HFFc6 (cell line): ENCODE measurements around the gene THPO. TPM values are rescaled to one million over a fixed set of nuclear protein-coding genes. Genes with fewer than 3 reads are reported as not detected.

Experiments used
- DNase-seq: peaks from one replicate; pipeline ENCODE4 v3.0.0-alpha.2; 2018
- H3K27ac Mint-ChIP-seq: 2 replicates; pipeline ENCODE4 v1.8.0; 2020; ENCODE audit warnings: mild to moderate bottlenecking, mixed read lengths
- H3K27me3 Mint-ChIP-seq: 2 replicates; pipeline ENCODE4 v1.8.0; 2021; ENCODE audit warnings: mild to moderate bottlenecking, moderate library complexity, mixed read lengths; ENCODE audit not compliant: insufficient read depth
- H3K36me3 Mint-ChIP-seq: 2 replicates; pipeline ENCODE4 v1.8.0; 2021; ENCODE audit warnings: low read depth, mixed read lengths
- H3K4me1 Mint-ChIP-seq: 2 replicates; pipeline ENCODE4 v1.8.0; 2020; ENCODE audit warnings: low read depth, mixed read lengths
- H3K4me3 Mint-ChIP-seq: 2 replicates; pipeline ENCODE4 v1.8.0; 2020; ENCODE audit warnings: mild to moderate bottlenecking, moderate library complexity, mixed read lengths
- H3K9me3 Mint-ChIP-seq: 2 replicates; pipeline ENCODE4 v1.8.0; 2020; ENCODE audit warnings: mild to moderate bottlenecking, mixed read lengths
- total RNA-seq, 6 experiments: library from RNA; stranded (reverse); fragmentation: NEBNext Ultra II Directional; extraction: Animal tissue kit (Norgen Biotek cat#: 25700); gene quantifications; 2 replicates in 1 of 6; 3 replicates in 5 of 6; pipeline ENCODE4 v1.2.3, GENCODE V29; 2021
- TF ChIP-seq, protein P1 (sequence below): fragments of 200-600 bp; sonication (generic); IDR thresholded peaks from 2 replicates; pipeline ENCODE4 v1.5.0; 2021; ENCODE audit warnings: antibody characterized with exemption, mild to moderate bottlenecking

Gene THPO
- total RNA-seq, 6 experiments from 2014 or later: not detected

DNA sequence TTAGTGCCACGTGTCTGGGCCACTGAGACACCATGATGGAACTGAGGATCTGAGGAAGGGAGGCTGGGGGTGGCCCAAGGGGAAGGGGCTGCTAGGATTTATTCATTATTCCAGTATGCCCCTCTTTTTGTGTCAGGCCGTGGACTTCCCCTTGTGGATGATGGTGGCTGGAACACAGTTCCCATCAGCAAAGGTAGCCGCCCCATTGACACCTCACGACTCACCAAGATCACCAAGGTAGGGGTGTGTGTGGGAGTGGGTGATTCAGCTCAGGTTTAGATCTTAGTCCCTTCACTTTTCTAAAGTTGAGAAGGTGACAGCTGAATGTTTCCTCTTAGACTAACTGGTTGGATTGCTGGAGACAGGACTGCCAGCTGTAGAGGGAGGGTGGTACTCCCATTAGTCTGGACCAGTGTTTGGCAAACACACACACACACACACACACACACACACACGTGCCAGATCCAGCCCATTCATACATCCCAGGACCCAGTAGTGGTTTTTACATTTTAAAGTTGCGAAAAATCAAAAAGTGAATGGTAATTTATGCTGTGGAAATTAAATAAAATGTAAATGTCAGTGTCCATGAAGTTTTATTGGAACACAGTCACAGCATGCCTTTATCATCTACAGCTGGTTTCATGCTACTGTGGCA is 52.2 kb downstream of the THPO start:
- DNase-seq: no peak
- Mint-ChIP-seq H3K4me3 (no peak overlapping the region), H3K36me3 (peaks cover 82% of the 10 kb centered on the region), H3K27ac (peak overlapping the region; percentile 33; the same call in 1 of the 2 replicates), H3K27me3 (peaks cover 4% of the 10 kb centered on the region), H3K4me1 (peaks cover 45% of the 10 kb centered on the region), H3K9me3 (no peaks in the 10 kb centered on the region)
- TF ChIP-seq, protein P1, sequence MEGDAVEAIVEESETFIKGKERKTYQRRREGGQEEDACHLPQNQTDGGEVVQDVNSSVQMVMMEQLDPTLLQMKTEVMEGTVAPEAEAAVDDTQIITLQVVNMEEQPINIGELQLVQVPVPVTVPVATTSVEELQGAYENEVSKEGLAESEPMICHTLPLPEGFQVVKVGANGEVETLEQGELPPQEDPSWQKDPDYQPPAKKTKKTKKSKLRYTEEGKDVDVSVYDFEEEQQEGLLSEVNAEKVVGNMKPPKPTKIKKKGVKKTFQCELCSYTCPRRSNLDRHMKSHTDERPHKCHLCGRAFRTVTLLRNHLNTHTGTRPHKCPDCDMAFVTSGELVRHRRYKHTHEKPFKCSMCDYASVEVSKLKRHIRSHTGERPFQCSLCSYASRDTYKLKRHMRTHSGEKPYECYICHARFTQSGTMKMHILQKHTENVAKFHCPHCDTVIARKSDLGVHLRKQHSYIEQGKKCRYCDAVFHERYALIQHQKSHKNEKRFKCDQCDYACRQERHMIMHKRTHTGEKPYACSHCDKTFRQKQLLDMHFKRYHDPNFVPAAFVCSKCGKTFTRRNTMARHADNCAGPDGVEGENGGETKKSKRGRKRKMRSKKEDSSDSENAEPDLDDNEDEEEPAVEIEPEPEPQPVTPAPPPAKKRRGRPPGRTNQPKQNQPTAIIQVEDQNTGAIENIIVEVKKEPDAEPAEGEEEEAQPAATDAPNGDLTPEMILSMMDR: no peak

- Mint-ChIP-seq H3K27ac (peak overlapping the region; percentile 33; the same call in 1 of the 2 replicates), H3K27me3 (peaks cover 4% of the 10 kb centered on the region), H3K4me1 (peaks cover 45% of the 10 kb centered on the region), H3K4me3 (no peak overlapping the region), H3K9me3 (no peaks in the 10 kb centered on the region), H3K36me3 (peaks cover 79% of the 10 kb centered on the region)
- no peak for DNase-seq
- TF ChIP-seq, protein P1: no peak
These were observed 52.7 kb downstream of the THPO start for GRCh38 chr3:184325269-184325668.

- no peak for DNase-seq
- H3K9me3 Mint-ChIP-seq: no peaks in the 10 kb centered on the region
- H3K36me3 Mint-ChIP-seq: peaks cover 65% of the 10 kb centered on the region
- H3K4me1 Mint-ChIP-seq: peaks cover 47% of the 10 kb centered on the region
- no peak overlapping the region for H3K4me3 Mint-ChIP-seq
- H3K27me3 Mint-ChIP-seq: peaks cover 3% of the 10 kb centered on the region
- TF ChIP-seq, protein P1: no peak
- H3K27ac Mint-ChIP-seq: peak overlapping the region; percentile 29; the same call in 1 of the 2 replicates
These were observed 54.3 kb downstream of the THPO start for GRCh38 chr3:184323696-184324095.

- H3K9me3 Mint-ChIP-seq: no peaks in the 10 kb centered on the region
- DNase-seq: no peak
- H3K27me3 Mint-ChIP-seq: peaks cover 3% of the 10 kb centered on the region
- H3K4me3 Mint-ChIP-seq: no peak overlapping the region; the same call in 1 of the 2 replicates
- peaks cover 62% of the 10 kb centered on the region for H3K36me3 Mint-ChIP-seq
- peak overlapping the region; percentile 56; the same call in 1 of the 2 replicates for H3K27ac Mint-ChIP-seq
- peaks cover 45% of the 10 kb centered on the region for H3K4me1 Mint-ChIP-seq
- TF ChIP-seq, protein P1: no peak; the same call in 1 of the 2 replicates
These were observed 55.1 kb downstream of the THPO start for GRCh38 chr3:184322731-184323487.

Other genes with a start within 250 kb of the THPO start
- gene EIF2B5, start 242.8 kb downstream of the THPO start, total RNA-seq: 10 to 100 TPM; 27.5 to 33.1 (median 31.4) TPM
- gene DVL3, start 222.8 kb downstream of the THPO start, total RNA-seq: 10 to 100 TPM; 59.2 to 73.5 (median 64.9) TPM
- 100 to 1,000 TPM; 796 to 849 (median 832) TPM for gene AP2M1, start 203.4 kb downstream of the THPO start, total RNA-seq
- 10 to 100 TPM; 53.3 to 70.9 (median 63.4) TPM for gene ABCF3, start 192.0 kb downstream of the THPO start, total RNA-seq
- not detected for gene VWA5B2, start 148.6 kb downstream of the THPO start, total RNA-seq
- 10 to 100 TPM; 60.0 to 75.3 (median 69.5) TPM for gene ALG3, start 129.2 kb downstream of the THPO start, total RNA-seq
- gene EEF1AKMT4, start 128.5 kb downstream of the THPO start, total RNA-seq: 1 to 10 TPM; 3.3 to 4.8 (median 3.7) TPM
- 1 to 10 TPM; 2.7 to 6.0 (median 3.4) TPM for gene CAMK2N2, start 116.7 kb downstream of the THPO start, total RNA-seq
- gene ECE2, start 102.2 kb downstream of the THPO start, total RNA-seq: not detected
- 100 to 1,000 TPM; 620 to 777 (median 730) TPM for gene PSMD2, start 79.0 kb downstream of the THPO start, total RNA-seq
- 100 to 1,000 TPM; 522 to 605 (median 559) TPM for gene EIF4G1, start 63.6 kb downstream of the THPO start, total RNA-seq
- 10 to 100 TPM; 11.2 to 13.6 (median 11.9) TPM for gene FAM131A, start 40.6 kb downstream of the THPO start, total RNA-seq
- 1 to 10 TPM; 3.4 to 5.1 (median 4.2) TPM for gene CLCN2, start 16.6 kb downstream of the THPO start, total RNA-seq
- gene POLR2H, start 16.5 kb downstream of the THPO start, total RNA-seq: 10 to 100 TPM; 45.4 to 68.6 (median 50.1) TPM
- gene CHRD, start 1.8 kb upstream of the THPO start, total RNA-seq: under 1 TPM in 4 of 6 experiments, not detected in 2; 0.09 to 0.31 (median 0.19) TPM
- 1 to 10 TPM; 3.0 to 6.6 (median 3.6) TPM for gene EPHB3, start 183.6 kb upstream of the THPO start, total RNA-seq